Neutrophil (primary cell): Measurements from ENCODE around the gene SEPTIN12.

Experiments
- H3K27ac ChIP-seq: fragments of 200-600 bp; sonication (generic); 2 replicates; pipeline ENCODE4 v1.5.1; 2016; ENCODE audit warnings: mild to moderate bottlenecking, moderate library complexity
- H3K27me3 ChIP-seq: fragments of 200-600 bp; sonication (generic); 2 replicates; pipeline ENCODE4 v1.6.0; 2016; ENCODE audit warnings: mild to moderate bottlenecking
- H3K36me3 ChIP-seq: fragments of 200-600 bp; sonication (generic); 2 replicates; pipeline ENCODE4 v1.5.1; 2017
- H3K4me1 ChIP-seq, 2 experiments: fragments of 200-600 bp in 1 of 2; sonication (generic) in 1 of 2; 1 replicate in 1 of 2; 2 replicates in 1 of 2; pipeline versions ENCODE4 v1.5.1 to v1.6.1; 2013 to 2016; ENCODE audit warnings: low read depth in 1 of 2, low read length in 1 of 2, mild to moderate bottlenecking in 1 of 2, moderate library complexity in 1 of 2; ENCODE audit not compliant: control insufficient read depth in 1 of 2, insufficient read depth in 1 of 2
- H3K4me3 ChIP-seq, 2 experiments: fragments of 200-600 bp in 1 of 2; sonication (generic) in 1 of 2; 1 replicate in 1 of 2; 2 replicates in 1 of 2; pipeline ENCODE4 v1.5.1; 2013 to 2016; ENCODE audit warnings: low read depth in 1 of 2, low read length in 1 of 2, mild to moderate bottlenecking in 1 of 2, moderate library complexity in 1 of 2
- H3K9me3 ChIP-seq: fragments of 200-600 bp; sonication (generic); 2 replicates; pipeline ENCODE4 v1.5.1; 2016
- TF ChIP-seq, protein P1 (sequence below): fragments of 200-600 bp; sonication (generic); IDR thresholded peaks from 2 replicates; pipeline ENCODE4 v1.5.1; 2016; ENCODE audit warnings: antibody characterized with exemption

Gene SEPTIN12

DNA sequence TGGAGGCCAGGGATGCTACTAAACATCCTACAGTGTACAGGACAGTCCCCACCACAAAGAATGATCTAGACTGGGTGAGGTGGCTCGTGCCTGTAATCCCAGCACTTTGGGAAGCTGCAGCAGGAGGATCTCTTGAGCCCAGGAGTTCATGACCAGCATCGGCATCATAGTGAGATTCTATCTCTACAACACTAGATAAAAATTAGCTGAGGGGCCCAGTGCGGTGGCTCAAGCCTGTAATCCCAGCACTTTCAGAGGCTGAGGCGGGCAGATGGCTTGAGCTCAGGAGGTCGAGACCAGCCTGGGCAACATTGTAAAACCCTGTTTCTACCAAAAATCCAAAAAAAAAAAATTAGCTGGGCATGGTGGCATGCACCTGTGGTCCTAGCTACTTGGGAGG, 15.8 kb downstream of the SEPTIN12 start:
- peaks cover 29 to 30% of the 10 kb centered on the region in 2 experiments for H3K4me1 ChIP-seq
- no peaks in the 10 kb centered on the region for H3K27me3 ChIP-seq
- H3K36me3 ChIP-seq: no peaks in the 10 kb centered on the region
- TF ChIP-seq, protein P1, sequence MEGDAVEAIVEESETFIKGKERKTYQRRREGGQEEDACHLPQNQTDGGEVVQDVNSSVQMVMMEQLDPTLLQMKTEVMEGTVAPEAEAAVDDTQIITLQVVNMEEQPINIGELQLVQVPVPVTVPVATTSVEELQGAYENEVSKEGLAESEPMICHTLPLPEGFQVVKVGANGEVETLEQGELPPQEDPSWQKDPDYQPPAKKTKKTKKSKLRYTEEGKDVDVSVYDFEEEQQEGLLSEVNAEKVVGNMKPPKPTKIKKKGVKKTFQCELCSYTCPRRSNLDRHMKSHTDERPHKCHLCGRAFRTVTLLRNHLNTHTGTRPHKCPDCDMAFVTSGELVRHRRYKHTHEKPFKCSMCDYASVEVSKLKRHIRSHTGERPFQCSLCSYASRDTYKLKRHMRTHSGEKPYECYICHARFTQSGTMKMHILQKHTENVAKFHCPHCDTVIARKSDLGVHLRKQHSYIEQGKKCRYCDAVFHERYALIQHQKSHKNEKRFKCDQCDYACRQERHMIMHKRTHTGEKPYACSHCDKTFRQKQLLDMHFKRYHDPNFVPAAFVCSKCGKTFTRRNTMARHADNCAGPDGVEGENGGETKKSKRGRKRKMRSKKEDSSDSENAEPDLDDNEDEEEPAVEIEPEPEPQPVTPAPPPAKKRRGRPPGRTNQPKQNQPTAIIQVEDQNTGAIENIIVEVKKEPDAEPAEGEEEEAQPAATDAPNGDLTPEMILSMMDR: no peak
- H3K4me3 ChIP-seq: no peak overlapping the region
- H3K27ac ChIP-seq: no peak overlapping the region
- no peaks in the 10 kb centered on the region for H3K9me3 ChIP-seq

DNA sequence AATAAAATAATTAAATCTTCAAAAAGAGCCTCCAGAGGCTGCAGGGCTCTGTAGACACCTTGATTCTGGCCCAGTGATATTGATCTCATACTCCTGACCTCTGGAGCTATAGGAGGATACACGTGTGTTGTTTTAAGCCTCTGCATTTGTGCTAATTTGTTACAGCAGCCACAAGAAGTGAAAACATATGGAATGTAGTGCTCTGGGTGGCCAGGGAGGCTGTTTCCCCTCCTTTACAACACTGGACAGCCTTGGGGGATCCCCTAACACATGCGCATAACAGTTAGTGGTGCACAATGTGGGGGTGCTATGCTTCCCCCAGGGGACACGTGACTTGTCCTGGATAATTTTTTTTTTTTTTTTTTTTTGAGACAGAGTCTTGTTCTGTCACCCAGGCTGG, 16.5 kb downstream of the SEPTIN12 start:
- no peak overlapping the region for H3K27ac ChIP-seq
- H3K4me1 ChIP-seq: peaks cover 34 to 35% of the 10 kb centered on the region in 2 experiments
- TF ChIP-seq, protein P1: no peak
- H3K27me3 ChIP-seq: no peaks in the 10 kb centered on the region
- no peak overlapping the region for H3K4me3 ChIP-seq
- no peaks in the 10 kb centered on the region for H3K9me3 ChIP-seq
- H3K36me3 ChIP-seq: no peaks in the 10 kb centered on the region

DNA sequence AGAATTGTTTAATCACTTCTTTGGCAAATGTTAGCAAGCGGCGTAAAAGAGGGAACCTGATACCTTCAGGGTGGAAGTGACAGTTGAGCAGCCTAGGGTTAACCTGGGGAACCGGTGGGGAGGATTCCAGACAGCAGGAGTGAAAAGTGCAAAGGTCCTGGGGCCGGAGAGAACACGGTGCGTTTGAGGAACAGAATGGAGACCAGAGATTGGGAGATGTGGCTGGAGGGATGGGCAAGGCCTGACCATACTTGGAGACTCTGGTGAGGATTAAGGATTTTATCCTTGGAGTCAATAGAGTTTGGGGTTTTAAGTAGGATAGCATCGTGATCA, 18.9 kb downstream of the SEPTIN12 start:
- Histone ChIP-seq H3K27me3 (no peaks in the 10 kb centered on the region), H3K4me3 (peak overlapping the region; percentile 80 to 97), H3K4me1 (peaks cover 36% of the 10 kb centered on the region in 2 experiments), H3K9me3 (no peaks in the 10 kb centered on the region), H3K36me3 (no peaks in the 10 kb centered on the region), H3K27ac (peak overlapping the region; percentile 49)
- TF ChIP-seq, protein P1: no peak

DNA sequence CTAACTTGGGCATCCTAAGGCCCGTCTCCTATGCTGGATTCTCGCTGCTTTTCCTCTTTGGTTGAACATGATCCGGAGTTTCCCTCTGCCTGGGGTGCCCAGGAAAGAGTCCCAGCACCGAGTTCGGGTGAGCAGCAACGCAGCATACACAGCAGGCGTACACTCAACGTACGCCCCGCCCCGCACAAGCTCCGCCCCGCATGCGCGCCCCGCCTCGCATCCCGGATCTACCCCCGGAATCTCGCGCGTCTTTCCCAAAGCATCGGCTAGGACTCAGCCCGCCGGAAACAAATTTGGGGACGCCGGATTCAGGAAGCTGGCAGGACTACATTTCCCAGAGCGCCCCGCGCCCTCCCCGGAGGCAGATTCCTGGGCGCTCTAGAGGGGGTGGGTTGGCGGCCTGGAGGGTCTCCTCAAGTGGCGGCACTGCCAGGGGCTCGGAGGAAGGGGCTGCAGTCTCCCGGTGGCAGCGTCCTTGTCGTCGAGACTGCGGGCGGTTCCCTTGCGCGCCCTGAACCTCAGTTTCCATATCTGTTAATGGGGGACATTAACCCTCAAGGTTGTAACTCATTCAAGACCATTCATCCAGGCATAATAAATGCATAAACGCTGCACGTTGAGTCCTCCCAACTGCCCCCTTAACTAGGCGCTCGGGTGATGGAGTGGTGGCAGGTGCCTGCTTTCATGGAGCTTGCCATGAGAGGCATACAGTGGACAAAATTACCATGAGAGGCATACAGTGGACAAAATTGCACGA, 19.4 kb downstream of the SEPTIN12 start:
- H3K36me3 ChIP-seq: peaks cover 3% of the 10 kb centered on the region
- no peaks in the 10 kb centered on the region for H3K9me3 ChIP-seq
- H3K27me3 ChIP-seq: no peaks in the 10 kb centered on the region
- peak overlapping the region; percentile 49 for H3K27ac ChIP-seq
- TF ChIP-seq, protein P1: no peak
- peak overlapping the region; percentile 80 to 97 for H3K4me3 ChIP-seq
- peaks cover 32 to 33% of the 10 kb centered on the region in 2 experiments for H3K4me1 ChIP-seq

DNA sequence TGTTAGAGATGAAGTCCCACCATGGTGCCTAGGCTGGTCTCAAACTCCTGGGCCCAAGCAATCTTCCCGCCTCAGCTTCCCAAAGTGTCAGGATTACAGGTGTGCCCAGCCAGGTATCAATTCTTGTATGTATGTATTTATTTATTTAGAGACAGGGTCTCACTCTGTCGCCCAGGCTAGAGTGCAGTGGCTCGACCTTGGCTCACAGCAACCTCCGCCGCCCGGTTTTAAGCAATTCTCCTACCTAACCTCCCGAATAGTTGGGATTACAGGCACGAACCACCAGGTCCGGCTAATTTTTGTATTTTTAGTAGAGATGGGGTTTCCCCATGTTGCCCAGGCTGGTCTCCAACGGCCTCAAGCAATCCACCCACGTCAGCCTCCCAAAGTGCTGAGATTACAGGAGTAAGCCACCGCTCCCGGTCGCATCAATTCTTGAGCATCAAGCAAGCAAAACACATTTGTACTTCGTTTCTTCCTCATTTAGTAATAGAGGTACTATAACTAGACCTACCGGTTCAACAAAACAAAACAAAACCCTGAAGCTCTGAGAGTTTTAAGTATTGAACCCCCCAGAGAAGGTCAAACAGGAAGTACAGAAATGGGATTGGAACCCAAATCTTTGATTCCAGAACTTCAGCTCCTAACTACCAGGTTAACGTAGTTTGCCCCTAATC, 20.1 kb downstream of the SEPTIN12 start:
- peaks cover 32 to 33% of the 10 kb centered on the region in 2 experiments for H3K4me1 ChIP-seq
- TF ChIP-seq, protein P1: no peak
- no peaks in the 10 kb centered on the region for H3K9me3 ChIP-seq
- peak overlapping the region; percentile 80 to 97 for H3K4me3 ChIP-seq
- H3K36me3 ChIP-seq: peaks cover 7% of the 10 kb centered on the region
- no peaks in the 10 kb centered on the region for H3K27me3 ChIP-seq
- H3K27ac ChIP-seq: peak overlapping the region; percentile 49
